ENCODE measurements around the gene RNFT2.
A peak's percentile ranks its signal among the peaks of the same experiment; 100 is the strongest.

The RNFT2 gene

GRCh38 chr12:116718655-116719454 is 19.3 kb upstream of the RNFT2 start (continued):
- peak; percentile 98 for TF ChIP-seq ZNF843 (tag by site-specific recombination; IDR thresholded peaks at IDR 0.05)
- no peak for TF ChIP-seq ZNF184 (tag by site-specific recombination; IDR thresholded peaks at IDR 0.05)
- no peak; the same call in 1 of the 2 replicates for TF ChIP-seq ZNF837 (tag by site-specific recombination; IDR thresholded peaks at IDR 0.05)
- no peak for TF ChIP-seq ZFHX2 (tag by site-specific recombination; conservative IDR thresholded peaks at IDR 0.05)
- TF ChIP-seq SCRT1 (tag by site-specific recombination; IDR thresholded peaks at IDR 0.05; ENCODE audit: borderline replicate concordance), result peak; percentile 91
- TF ChIP-seq ZFP3 (tag by site-specific recombination; IDR thresholded peaks at IDR 0.05; ENCODE audit: low read depth), result no peak
- TF ChIP-seq ZNF140 (tag by site-specific recombination; IDR thresholded peaks at IDR 0.05), result no peak
- peak; percentile 47; the same call in 1 of the 2 replicates for TF ChIP-seq ZNF394 (tag by site-specific recombination; IDR thresholded peaks at IDR 0.05; ENCODE audit: borderline replicate concordance)
- peak; percentile 99 for TF ChIP-seq OVOL3 (tag by site-specific recombination; IDR thresholded peaks at IDR 0.05)
- no peak for TF ChIP-seq ZNF280D (tag by site-specific recombination; IDR thresholded peaks at IDR 0.05)
- TF ChIP-seq ZNF175 (tag by site-specific recombination; IDR thresholded peaks at IDR 0.05), result no peak
- TF ChIP-seq ZNF202 (tag by site-specific recombination; IDR thresholded peaks at IDR 0.05; ENCODE audit: borderline replicate concordance), result no peak
- no peak for TF ChIP-seq ZSCAN4 (tag by site-specific recombination; IDR thresholded peaks at IDR 0.05)
- TF ChIP-seq ZSCAN16 (tag by site-specific recombination; IDR thresholded peaks at IDR 0.05), result 0 out of 2 replicates have a peak, but pooled peaks have one; percentile 60
- peak; percentile 18; the same call in 1 of the 2 replicates for TF ChIP-seq ZNF654 (tag by site-specific recombination; IDR thresholded peaks at IDR 0.05; ENCODE audit: low read depth)
- peak; percentile 34; the same call in 1 of the 2 replicates for TF ChIP-seq ZBTB1 (tag by site-specific recombination; IDR thresholded peaks at IDR 0.05)
- no peak for TF ChIP-seq ZNF785 (tag by site-specific recombination; IDR thresholded peaks at IDR 0.05)
- no peak; the same call in 1 of the 2 replicates for TF ChIP-seq ZFP69B (tag by site-specific recombination; IDR thresholded peaks at IDR 0.05)
- peak; percentile 97 for TF ChIP-seq ZNF561 (tag by site-specific recombination; IDR thresholded peaks at IDR 0.05; ENCODE audit: borderline replicate concordance)
- no peak for TF ChIP-seq ZNF677 (tag by site-specific recombination; IDR thresholded peaks at IDR 0.05)
- TF ChIP-seq ZBTB48 (tag by site-specific recombination; IDR thresholded peaks at IDR 0.05), result no peak
- TF ChIP-seq ZNF24 (tag by site-specific recombination; IDR thresholded peaks at IDR 0.05), result peak; percentile 68; the same call in 1 of the 2 replicates
- TF ChIP-seq ZBTB49 (tag by site-specific recombination; IDR thresholded peaks at IDR 0.05; ENCODE audit: low read depth), result peak; percentile 43; the same call in 1 of the 2 replicates
- no peak for TF ChIP-seq ZFP37 (tag by site-specific recombination; IDR thresholded peaks at IDR 0.05)
- no peak for TF ChIP-seq ZNF354C (tag by site-specific recombination; IDR thresholded peaks at IDR 0.05; ENCODE audit: borderline replicate concordance, low read depth)
- peak; percentile 83; the same call in 1 of the 2 replicates for TF ChIP-seq KLF8 (tag by site-specific recombination; IDR thresholded peaks at IDR 0.05)
- TF ChIP-seq ZNF433 (tag by site-specific recombination; IDR thresholded peaks at IDR 0.05; ENCODE audit: low read depth), result no peak
- no peak for TF ChIP-seq ZNF660 (tag by site-specific recombination; IDR thresholded peaks at IDR 0.05)
- TF ChIP-seq ZNF560 (tag by site-specific recombination; IDR thresholded peaks at IDR 0.05; ENCODE audit: borderline replicate concordance), result no peak
- TF ChIP-seq ZNF558 (tag by site-specific recombination; IDR thresholded peaks at IDR 0.05), result no peak
